Type B pancreatic cell (in vitro differentiated cells): ENCODE measurements around the gene CCDC171. TPM values are rescaled to one million over a fixed set of nuclear protein-coding genes. Genes with fewer than 3 reads are reported as not detected.

Source experiments
- DNase-seq: peaks from one replicate; pipeline ENCODE4 v3.0.0; 2021; ENCODE audit warnings: mixed read lengths; ENCODE audit not compliant: unreplicated experiment; ENCODE audit errors: extremely low spot score
- H3K27ac Mint-ChIP-seq: 2 replicates; pipeline ENCODE4 v1.8.0; 2021; ENCODE audit warnings: mild to moderate bottlenecking, mixed read lengths
- H3K27me3 Mint-ChIP-seq: 2 replicates; pipeline ENCODE4 v1.8.0; 2021; ENCODE audit warnings: mixed read lengths
- H3K36me3 Mint-ChIP-seq: 2 replicates; pipeline ENCODE4 v1.8.0; 2021; ENCODE audit warnings: mixed read lengths
- H3K4me1 Mint-ChIP-seq: one replicate; pipeline ENCODE4 v1.8.0; 2021; ENCODE audit warnings: mixed read lengths; ENCODE audit not compliant: unreplicated experiment
- H3K4me3 Mint-ChIP-seq: 2 replicates; pipeline ENCODE4 v1.8.0; 2021; ENCODE audit warnings: mild to moderate bottlenecking, mixed read lengths
- H3K9me3 Mint-ChIP-seq: 2 replicates; pipeline ENCODE4 v1.8.0; 2021; ENCODE audit warnings: mixed read lengths
- CTCF ChIP-seq: fragments of 200-600 bp; sonication (generic); conservative IDR thresholded peaks from 2 replicates; pipeline ENCODE4 v1.5.0; 2021; ENCODE audit warnings: antibody characterized with exemption, mild to moderate bottlenecking
- total RNA-seq: library from RNA; stranded (reverse); gene quantifications from 2 replicates; pipeline ENCODE4 v1.2.1, GENCODE V29; 2021; ENCODE audit warnings: low replicate concordance

CCDC171 gene
- total RNA-seq, 1 donor from 2014 or later = 7.4 TPM

GRCh38 chr9:16001856-16002255 lies 449.0 kb downstream of the CCDC171 start:
- no peak for DNase-seq
- Mint-ChIP-seq H3K27me3 (no peaks in the 10 kb centered on the region), H3K36me3 (no peaks in the 10 kb centered on the region), H3K9me3 (peaks cover 7% of the 10 kb centered on the region), H3K4me1 (peaks cover 4% of the 10 kb centered on the region), H3K4me3 (no peak overlapping the region), H3K27ac (no peak overlapping the region)
- TF ChIP-seq CTCF = no peak

- DNase-seq = no peak
- Mint-ChIP-seq H3K4me3 (no peak overlapping the region), H3K27me3 (no peaks in the 10 kb centered on the region), H3K27ac (no peak overlapping the region), H3K36me3 (no peaks in the 10 kb centered on the region), H3K9me3 (peaks cover 5% of the 10 kb centered on the region), H3K4me1 (peaks cover 4% of the 10 kb centered on the region)
- no peak for TF ChIP-seq CTCF
Observed at GRCh38 chr9:16002816-16003215, 450.0 kb downstream of the CCDC171 start.

- Mint-ChIP-seq H3K9me3 (no peaks in the 10 kb centered on the region), H3K4me3 (no peak overlapping the region), H3K36me3 (no peaks in the 10 kb centered on the region), H3K27ac (no peak overlapping the region), H3K4me1 (peaks cover 4% of the 10 kb centered on the region), H3K27me3 (no peaks in the 10 kb centered on the region)
- no peak for TF ChIP-seq CTCF
- no peak for DNase-seq
Observed at GRCh38 chr9:16003785-16004184, 450.9 kb downstream of the CCDC171 start.

- no peaks in the 10 kb centered on the region for H3K27me3 Mint-ChIP-seq
- no peak for TF ChIP-seq CTCF
- no peaks in the 10 kb centered on the region for H3K9me3 Mint-ChIP-seq
Observed at GRCh38 chr9:16004613-16005012, 451.8 kb downstream of the CCDC171 start.

GRCh38 chr9:16010221-16010620 lies 457.4 kb downstream of the CCDC171 start:
- no peak for TF ChIP-seq CTCF
- no peak overlapping the region for H3K4me3 Mint-ChIP-seq
- no peak for DNase-seq
- no peak overlapping the region for H3K27ac Mint-ChIP-seq
- H3K4me1 Mint-ChIP-seq = no peaks in the 10 kb centered on the region
- H3K36me3 Mint-ChIP-seq = no peaks in the 10 kb centered on the region
- no peaks in the 10 kb centered on the region for H3K9me3 Mint-ChIP-seq
- H3K27me3 Mint-ChIP-seq = no peaks in the 10 kb centered on the region

More at GRCh38 chr9:16004613-16005012, 451.8 kb downstream of the CCDC171 start:
- no peak for DNase-seq
- no peak overlapping the region for H3K27ac Mint-ChIP-seq
- H3K4me1 Mint-ChIP-seq = peaks cover 3% of the 10 kb centered on the region
- no peak overlapping the region for H3K4me3 Mint-ChIP-seq
- H3K36me3 Mint-ChIP-seq = no peaks in the 10 kb centered on the region

GRCh38 chr9:16012621-16013020 lies 459.8 kb downstream of the CCDC171 start:
- no peak for DNase-seq
- Mint-ChIP-seq H3K27me3 (no peaks in the 10 kb centered on the region), H3K9me3 (no peaks in the 10 kb centered on the region), H3K4me3 (no peak overlapping the region), H3K36me3 (no peaks in the 10 kb centered on the region), H3K4me1 (no peaks in the 10 kb centered on the region), H3K27ac (no peak overlapping the region)
- no peak for TF ChIP-seq CTCF
